NCI-H1930 (cell line): ENCODE data around the gene SORT1.
"Not testable (repeated sequence)": the region's sequence is repeated elsewhere in the genome, so short reads cannot be mapped to it uniquely, and the experiment has no call there.

Experiments used
- DNase-seq, 2 experiments: peaks; one replicate each; lab custom pipeline; 2025; lab: John Stamatoyannopoulos, UW

Gene SORT1

GRCh38 chr1:109298666-109299557 lies 98.8 kb downstream of the SORT1 start:
- no peak for DNase-seq

GRCh38 chr1:109296782-109297181 lies 100.9 kb downstream of the SORT1 start:
- no peak for DNase-seq

- DNase-seq: no peak
Measured at GRCh38 chr1:109295712-109296415, 101.9 kb downstream of the SORT1 start.

DNA sequence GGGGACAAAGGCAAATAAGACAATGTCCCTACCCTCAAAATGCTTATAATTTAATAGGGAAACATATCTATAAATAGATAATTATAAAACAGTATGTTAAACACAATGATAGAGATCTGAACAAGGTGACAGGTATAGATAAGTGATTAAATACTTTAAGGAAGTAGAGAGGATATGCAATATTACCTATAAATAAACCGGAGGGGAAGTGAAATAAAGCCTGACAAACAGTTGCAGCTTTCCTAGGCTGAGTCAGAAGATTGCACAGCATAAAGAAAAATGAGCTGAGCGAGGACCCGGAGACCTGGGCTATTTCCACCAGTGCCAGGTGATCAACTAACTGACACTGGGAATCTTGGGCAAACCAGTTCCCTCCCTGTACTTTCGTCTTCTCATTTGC lies 103.2 kb downstream of the SORT1 start:
- no peak for DNase-seq

DNA sequence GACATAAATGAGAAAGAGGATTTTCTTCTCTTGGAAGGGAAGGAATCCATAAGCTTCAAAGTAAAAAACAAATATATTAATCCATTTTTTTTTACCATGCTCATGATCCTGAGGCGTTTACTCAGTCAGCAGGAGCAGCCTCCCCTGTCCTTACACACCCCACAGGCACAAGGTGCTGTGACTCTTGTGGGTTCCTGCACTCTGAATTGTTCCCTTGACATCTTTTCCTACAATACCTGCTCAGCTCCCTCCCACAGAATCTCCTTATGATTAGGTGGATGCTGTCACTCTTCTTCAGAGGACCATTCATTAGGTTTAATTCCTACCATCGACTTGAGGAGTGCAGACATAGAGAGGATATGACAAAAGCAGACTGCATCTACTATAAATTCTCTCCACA lies 104.7 kb downstream of the SORT1 start:
- no peak for DNase-seq

DNA sequence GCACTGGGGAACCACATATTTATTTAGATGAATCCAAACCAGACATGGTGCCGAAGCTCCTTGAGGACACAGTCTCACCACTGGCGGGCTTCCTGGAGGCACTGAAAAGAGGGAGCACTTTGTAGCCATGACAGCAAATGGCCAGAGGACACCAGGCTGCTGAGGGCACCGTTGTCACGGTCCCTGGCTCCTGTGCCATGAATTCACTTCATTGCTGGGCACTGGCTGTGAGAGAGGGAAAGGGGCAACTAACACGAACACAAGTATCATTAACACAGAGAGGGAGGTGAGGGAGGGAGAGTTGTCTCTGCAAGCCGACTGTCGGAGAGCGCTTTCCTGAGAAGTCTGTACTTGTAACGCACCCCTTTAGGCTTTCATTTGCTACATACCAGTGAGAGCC lies 105.4 kb downstream of the SORT1 start:
- no peak for DNase-seq

GRCh38 chr1:109290998-109291397 lies 106.7 kb downstream of the SORT1 start:
- no peak for DNase-seq

DNA sequence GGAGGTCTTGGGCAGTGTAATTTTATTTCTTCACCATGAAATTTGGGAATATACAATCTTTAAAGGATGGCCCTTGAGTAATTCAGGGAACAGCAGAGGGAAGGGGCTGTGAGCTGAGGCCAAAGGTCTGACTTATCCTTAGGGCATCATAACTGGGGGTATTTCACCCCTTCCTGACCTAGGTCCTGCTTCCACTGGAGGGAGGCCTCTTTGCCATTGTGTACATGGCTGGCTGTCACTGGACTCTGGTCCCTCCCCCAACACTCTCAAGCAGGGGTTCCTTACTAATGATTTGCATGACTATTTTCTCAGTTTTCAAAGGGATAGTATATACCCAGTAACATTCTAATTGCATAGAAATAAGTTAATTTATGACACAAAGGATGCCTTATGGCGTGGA lies 107.6 kb downstream of the SORT1 start:
- no peak for DNase-seq

GRCh38 chr1:109286762-109287161 lies 111.0 kb downstream of the SORT1 start:
- DNase-seq: not testable (repeated sequence)

DNA sequence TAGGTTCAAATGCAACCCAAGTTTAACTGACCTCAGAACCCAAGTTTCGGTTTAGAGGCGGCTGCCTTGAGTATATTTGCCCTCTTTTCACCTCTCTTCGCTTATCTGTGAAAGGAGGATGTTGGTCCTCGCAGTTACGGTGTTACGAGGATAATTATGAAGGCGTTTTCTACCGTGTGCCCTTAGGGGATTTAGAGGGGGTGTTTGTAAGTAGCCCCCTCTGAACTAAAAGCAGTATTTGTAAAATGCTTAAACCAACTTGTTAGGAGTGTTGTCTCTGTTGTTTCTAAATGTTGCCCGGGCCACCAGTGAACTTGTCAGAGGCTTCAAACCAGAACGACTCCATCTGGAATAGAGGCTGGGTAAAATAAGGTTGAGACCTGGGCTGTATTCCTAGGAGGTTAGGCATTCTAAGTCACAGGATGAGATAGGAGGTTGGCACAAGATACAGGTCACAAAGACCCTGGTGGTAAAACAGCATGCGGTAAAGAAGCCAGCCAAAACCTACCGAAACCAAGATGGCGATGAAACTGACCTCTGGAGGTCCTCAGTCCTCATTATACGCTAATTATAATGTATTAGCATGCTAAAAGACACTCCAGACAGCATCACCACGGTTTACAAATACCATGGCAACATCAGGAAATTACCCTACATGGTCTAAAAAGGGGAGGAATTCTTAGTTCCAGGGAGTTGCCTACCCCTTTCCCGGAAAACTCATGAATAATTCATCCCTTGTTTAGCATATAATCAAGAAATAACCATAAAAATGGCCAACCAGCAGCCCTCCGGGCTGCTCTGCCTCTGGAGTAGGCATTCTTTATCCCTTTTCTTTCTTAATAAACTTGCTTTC lies 113.7 kb downstream of the SORT1 start:
- no peak for DNase-seq

DNA sequence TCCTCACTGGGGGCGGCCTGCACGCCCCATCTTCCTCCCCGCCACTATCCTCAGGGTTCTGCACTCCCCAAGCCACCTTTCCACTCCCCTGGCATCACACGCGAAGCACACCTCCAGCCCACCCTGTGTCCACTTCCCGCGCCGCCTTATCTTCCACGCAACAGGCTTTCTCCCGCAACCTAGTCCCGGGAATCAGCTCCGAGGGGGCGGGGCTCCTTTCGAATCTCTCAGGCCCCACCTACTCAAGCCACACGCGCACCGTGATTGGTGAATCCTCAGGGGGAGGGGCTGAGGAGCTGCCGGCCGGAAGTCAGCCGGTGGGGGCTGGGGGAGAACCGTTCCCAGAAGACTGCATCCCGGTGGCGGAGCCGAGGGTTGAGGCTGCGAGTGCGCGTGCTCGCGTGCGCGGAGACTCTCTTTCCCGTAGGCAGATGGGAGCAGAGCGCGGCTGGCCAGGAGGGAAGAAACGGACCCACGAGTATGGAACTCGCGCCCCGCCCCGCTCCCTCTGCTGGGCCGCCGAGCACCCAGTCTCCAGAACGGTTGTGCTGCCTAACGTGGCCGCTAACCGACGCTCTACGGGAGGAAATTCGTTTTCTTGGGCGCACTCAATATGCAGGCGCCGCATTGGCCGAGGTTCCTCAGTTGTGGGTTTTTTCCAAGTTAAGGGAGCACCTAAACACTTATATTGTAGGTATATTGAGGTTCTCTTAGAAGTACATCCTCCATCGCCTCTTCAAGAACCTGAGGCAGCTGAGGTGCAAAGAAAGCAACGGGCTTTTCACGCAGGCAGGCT lies 114.6 kb downstream of the SORT1 start, which contains the start of gene PSRC1:
PSRC1 (minus strand) TSS at position 194 of the 796 bp plus-strand sequence.
- peak; percentile 95 to 96 for DNase-seq

DNA sequence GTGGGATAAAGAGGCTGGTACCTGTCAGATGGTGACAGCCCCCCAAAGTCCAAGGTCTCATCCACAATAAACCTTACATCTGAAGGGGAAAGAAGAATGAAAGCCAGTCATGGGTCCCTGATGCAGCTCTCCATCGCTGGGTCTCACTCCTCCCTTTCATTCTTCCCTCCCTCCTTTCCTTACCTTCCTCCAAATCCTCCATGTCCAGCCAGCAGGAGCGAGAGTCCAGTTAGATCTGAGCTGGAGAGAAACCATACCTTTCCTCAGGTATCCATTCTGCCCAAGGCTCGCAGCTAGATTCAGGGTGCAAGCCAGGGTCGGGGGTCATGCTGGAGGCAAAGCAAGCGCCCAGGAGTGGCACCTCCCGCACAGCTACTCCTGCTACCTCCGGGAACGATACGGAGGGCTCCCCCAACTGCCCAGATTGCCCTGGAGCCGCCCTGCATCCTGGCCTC lies 115.2 kb downstream of the SORT1 start:
- no peak for DNase-seq

GRCh38 chr1:109281680-109282496 lies 115.8 kb downstream of the SORT1 start:
- DNase-seq: no peak

GRCh38 chr1:109280862-109281261 lies 116.9 kb downstream of the SORT1 start:
- no peak for DNase-seq

- no peak for DNase-seq
Measured at GRCh38 chr1:109279615-109280278, 118.0 kb downstream of the SORT1 start.

- peak in 1 of 2 experiments; percentile 30 for DNase-seq
Measured at GRCh38 chr1:109277434-109278204, 120.1 kb downstream of the SORT1 start.

- no peak for DNase-seq
Measured at GRCh38 chr1:109275706-109276345, 121.9 kb downstream of the SORT1 start.
